Measurements from ENCODE around the gene ENO1.
"Not testable (repeated sequence)": the region's sequence is repeated elsewhere in the genome, so short reads cannot be mapped to it uniquely, and the experiment has no call there.

ENO1 gene

GRCh38 chr1:8822373-8823294 is 55.9 kb downstream of the ENO1 start:
- TF ChIP-seq, protein P1, sequence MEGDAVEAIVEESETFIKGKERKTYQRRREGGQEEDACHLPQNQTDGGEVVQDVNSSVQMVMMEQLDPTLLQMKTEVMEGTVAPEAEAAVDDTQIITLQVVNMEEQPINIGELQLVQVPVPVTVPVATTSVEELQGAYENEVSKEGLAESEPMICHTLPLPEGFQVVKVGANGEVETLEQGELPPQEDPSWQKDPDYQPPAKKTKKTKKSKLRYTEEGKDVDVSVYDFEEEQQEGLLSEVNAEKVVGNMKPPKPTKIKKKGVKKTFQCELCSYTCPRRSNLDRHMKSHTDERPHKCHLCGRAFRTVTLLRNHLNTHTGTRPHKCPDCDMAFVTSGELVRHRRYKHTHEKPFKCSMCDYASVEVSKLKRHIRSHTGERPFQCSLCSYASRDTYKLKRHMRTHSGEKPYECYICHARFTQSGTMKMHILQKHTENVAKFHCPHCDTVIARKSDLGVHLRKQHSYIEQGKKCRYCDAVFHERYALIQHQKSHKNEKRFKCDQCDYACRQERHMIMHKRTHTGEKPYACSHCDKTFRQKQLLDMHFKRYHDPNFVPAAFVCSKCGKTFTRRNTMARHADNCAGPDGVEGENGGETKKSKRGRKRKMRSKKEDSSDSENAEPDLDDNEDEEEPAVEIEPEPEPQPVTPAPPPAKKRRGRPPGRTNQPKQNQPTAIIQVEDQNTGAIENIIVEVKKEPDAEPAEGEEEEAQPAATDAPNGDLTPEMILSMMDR (IDR thresholded peaks at IDR 0.05; ENCODE audit: borderline replicate concordance, insufficient read depth, low read depth, low read length) = no peak
- H3K4me3 ChIP-seq (ENCODE audit: low read depth, low read length) = no peak overlapping the region

DNA sequence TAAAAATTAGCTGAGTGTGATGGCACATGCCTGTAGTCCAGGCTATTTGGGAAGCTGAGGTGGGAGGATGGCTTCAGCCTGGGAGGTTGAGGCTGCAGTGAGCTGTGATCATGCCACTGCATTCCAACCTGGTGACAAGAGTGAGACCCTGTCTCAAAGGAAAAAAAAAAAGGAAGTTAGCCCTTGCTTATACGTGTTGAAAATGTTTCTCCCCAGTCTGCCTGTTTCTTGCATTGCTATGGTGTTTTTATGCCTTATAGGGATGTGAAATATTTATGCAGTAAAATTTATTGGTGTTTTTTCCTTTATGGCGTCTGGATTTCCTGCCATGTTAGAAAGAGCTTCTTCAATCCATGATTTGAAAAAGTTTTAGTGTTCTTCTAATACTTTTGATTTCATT is 57.4 kb downstream of the ENO1 start:
- TF ChIP-seq, protein P1 (IDR thresholded peaks at IDR 0.05; ENCODE audit: borderline replicate concordance, insufficient read depth, low read depth, low read length) = no peak
- no peak overlapping the region for H3K4me3 ChIP-seq (ENCODE audit: low read depth, low read length)

GRCh38 chr1:8818789-8819188 is 59.7 kb downstream of the ENO1 start:
- not testable (repeated sequence) for H3K4me3 ChIP-seq (ENCODE audit: low read depth, low read length)

DNA sequence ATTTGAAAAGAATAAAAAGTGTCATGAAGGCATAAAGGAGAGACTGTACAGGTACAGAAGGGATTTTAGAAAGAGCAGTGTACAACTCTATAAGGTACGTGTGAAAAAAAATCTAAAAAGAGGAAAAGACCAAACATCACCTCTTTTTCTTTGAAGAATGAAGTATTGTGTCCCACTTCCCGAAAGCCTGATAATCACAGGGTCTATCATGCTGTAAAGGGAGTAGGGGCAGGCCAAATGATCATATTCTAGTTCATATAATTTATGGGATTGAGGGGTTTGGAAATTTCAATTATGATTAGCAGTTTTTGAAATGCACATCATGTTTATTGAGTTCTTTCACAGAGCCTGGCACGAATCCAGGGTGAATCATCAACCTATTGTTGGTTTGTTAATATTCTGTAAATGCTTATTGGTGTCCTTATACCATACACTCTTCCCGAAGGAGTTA is 60.1 kb downstream of the ENO1 start:
- TF ChIP-seq, protein P1 (IDR thresholded peaks at IDR 0.05; ENCODE audit: borderline replicate concordance, insufficient read depth, low read depth, low read length) = no peak
- peak overlapping the region; percentile 50 for H3K4me3 ChIP-seq (ENCODE audit: low read depth, low read length)

GRCh38 chr1:8817412-8818324 is 60.8 kb downstream of the ENO1 start, which contains the start of gene RERE:
TSS of gene RERE (minus strand) at chr1:8817640.
- TF ChIP-seq, protein P1 (IDR thresholded peaks at IDR 0.05; ENCODE audit: borderline replicate concordance, insufficient read depth, low read depth, low read length) = no peak
- peak within 1 kb of the TSS; percentile 78 for H3K4me3 ChIP-seq (ENCODE audit: low read depth, low read length)

GRCh38 chr1:8816831-8817411 is 61.6 kb downstream of the ENO1 start:
- TF ChIP-seq, protein P1 (IDR thresholded peaks at IDR 0.05; ENCODE audit: borderline replicate concordance, insufficient read depth, low read depth, low read length) = no peak

GRCh38 chr1:8816264-8816663 is 62.2 kb downstream of the ENO1 start:
- peak overlapping the region; percentile 78 for H3K4me3 ChIP-seq (ENCODE audit: low read depth, low read length)
- TF ChIP-seq, protein P1 (IDR thresholded peaks at IDR 0.05; ENCODE audit: borderline replicate concordance, insufficient read depth, low read depth, low read length) = no peak

More at GRCh38 chr1:8816831-8817411, 61.6 kb downstream of the ENO1 start:
- peak overlapping the region; percentile 78 for H3K4me3 ChIP-seq (ENCODE audit: low read depth, low read length)

All from GM12875 (cell line).